DND-41 (cell line): ENCODE measurements around the gene CLRN2.

ENCODE experiments used
- ATAC-seq: fragments of 200-7000 bp; cut with Tn5 transposase; 3 replicates; pipeline ENCODE4 v1.9.1; 2021; ENCODE audit warnings: low read depth; ENCODE audit not compliant: insufficient read depth
- DNase-seq: peaks from one replicate; pipeline ENCODE4 v3.0.0-alpha.2; 2020
- H2AFZ ChIP-seq: 2 replicates; pipeline ENCODE4 v1.6.0; 2012; ENCODE audit warnings: low read depth, low read length
- H3K27ac ChIP-seq: 2 replicates; pipeline ENCODE4 v1.5.1; 2012; ENCODE audit warnings: low read length, inconsistent platforms
- H3K27me3 ChIP-seq: fragments of 200-600 bp; sonication (generic); 2 replicates; pipeline ENCODE4 v1.6.0; 2012; ENCODE audit warnings: low read length, mild to moderate bottlenecking, inconsistent platforms; ENCODE audit not compliant: insufficient read depth, poor library complexity
- H3K36me3 ChIP-seq: 2 replicates; pipeline ENCODE4 v1.5.1; 2012; ENCODE audit warnings: low read length, inconsistent platforms; ENCODE audit not compliant: insufficient read depth
- H3K4me1 ChIP-seq: 2 replicates; pipeline ENCODE4 v1.5.1; 2012; ENCODE audit warnings: mild to moderate bottlenecking, low read length; ENCODE audit not compliant: insufficient read depth
- H3K4me2 ChIP-seq: 2 replicates; pipeline ENCODE4 v1.6.0; 2012; ENCODE audit warnings: mild to moderate bottlenecking, moderate library complexity, low read length, inconsistent platforms; ENCODE audit not compliant: insufficient read depth
- H3K4me3 ChIP-seq, 2 experiments: fragments of 200-600 bp in 1 of 2; shearing (Covaris generic) in 1 of 2; 2 replicates each; pipeline ENCODE4 v1.5.1; 2012 to 2016; ENCODE audit warnings: inconsistent platforms in 2 of 2, low read length in 2 of 2, mild to moderate bottlenecking in 2 of 2, low read depth in 1 of 2, moderate library complexity in 1 of 2
- H3K79me2 ChIP-seq: 2 replicates; pipeline ENCODE4 v1.6.0; 2012; ENCODE audit warnings: low read length, inconsistent platforms; ENCODE audit not compliant: insufficient read depth
- H3K9ac ChIP-seq: 2 replicates; pipeline ENCODE4 v1.6.0; 2012; ENCODE audit warnings: low read depth, mild to moderate bottlenecking, inconsistent platforms, low read length, moderate library complexity
- H3K9me3 ChIP-seq: 2 replicates; pipeline ENCODE4 v1.5.1; 2012; ENCODE audit warnings: low read length, moderate library complexity, mild to moderate bottlenecking, inconsistent platforms; ENCODE audit not compliant: insufficient read depth, severe bottlenecking
- H4K20me1 ChIP-seq: 2 replicates; pipeline ENCODE4 v1.6.0; 2012; ENCODE audit warnings: low read length; ENCODE audit not compliant: insufficient read depth
- EZH2 ChIP-seq: IDR thresholded peaks from 3 replicates; pipeline ENCODE4 v1.6.1; 2012; ENCODE audit warnings: borderline replicate concordance, low read depth, mild to moderate bottlenecking, moderate library complexity, low read length, inconsistent platforms; ENCODE audit not compliant: severe bottlenecking
- TF ChIP-seq, protein P1 (sequence below): IDR thresholded peaks from 2 replicates; pipeline ENCODE4 v1.5.1; 2012; ENCODE audit warnings: borderline replicate concordance, low read length, moderate library complexity, mild to moderate bottlenecking; ENCODE audit not compliant: poor library complexity, severe bottlenecking; ENCODE audit errors: extremely low read depth

CLRN2 gene

DNA sequence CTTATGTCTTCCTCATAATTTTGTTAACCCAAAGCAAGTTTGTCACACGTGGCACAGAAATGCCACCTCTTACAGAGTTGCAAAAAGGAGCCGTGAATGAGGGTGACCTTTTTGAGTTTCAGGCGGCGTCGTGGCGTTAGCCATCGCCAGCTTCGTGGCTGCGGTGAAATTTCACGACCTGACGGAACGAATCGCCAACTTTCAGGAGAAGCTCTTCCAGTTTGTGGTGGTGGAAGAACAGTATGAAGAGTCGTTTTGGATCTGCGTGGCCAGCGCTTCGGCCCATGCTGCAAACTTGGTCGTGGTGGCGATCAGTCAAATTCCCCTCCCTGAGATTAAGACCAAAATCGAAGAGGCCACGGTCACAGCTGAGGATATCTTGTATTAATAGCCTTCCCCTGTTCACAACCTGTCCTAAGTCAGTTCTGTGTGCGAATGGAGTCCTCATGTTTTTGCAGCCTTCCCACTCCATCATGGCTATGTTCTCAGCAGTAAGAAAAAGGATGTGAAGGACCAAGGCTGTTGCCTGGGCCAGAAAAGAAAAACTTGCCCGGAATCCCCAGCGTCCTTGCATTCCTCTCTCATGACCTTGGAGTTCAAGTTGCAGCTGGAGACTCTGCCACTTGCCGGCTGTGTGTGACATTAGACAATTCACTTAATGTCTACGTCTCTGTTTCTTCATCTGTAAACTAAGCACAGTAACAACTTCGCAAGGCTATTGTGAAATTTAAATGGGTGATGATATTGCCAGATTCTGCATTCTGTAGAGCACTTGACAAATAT lies 11.9 kb downstream of the CLRN2 start:
- Histone ChIP-seq H3K4me3 (no peak overlapping the region), H3K4me1 (no peaks in the 10 kb centered on the region), H3K4me2 (no peak overlapping the region), H3K27ac (no peak overlapping the region), H3K27me3 (no peaks in the 10 kb centered on the region), H4K20me1 (no peaks in the 10 kb centered on the region), H2AFZ (no peak overlapping the region), H3K36me3 (no peaks in the 10 kb centered on the region), H3K9me3 (no peaks in the 10 kb centered on the region), H3K79me2 (no peaks in the 10 kb centered on the region), H3K9ac (no peak overlapping the region)
- no peak for DNase-seq
- ATAC-seq: no peak
- TF ChIP-seq, protein P1, sequence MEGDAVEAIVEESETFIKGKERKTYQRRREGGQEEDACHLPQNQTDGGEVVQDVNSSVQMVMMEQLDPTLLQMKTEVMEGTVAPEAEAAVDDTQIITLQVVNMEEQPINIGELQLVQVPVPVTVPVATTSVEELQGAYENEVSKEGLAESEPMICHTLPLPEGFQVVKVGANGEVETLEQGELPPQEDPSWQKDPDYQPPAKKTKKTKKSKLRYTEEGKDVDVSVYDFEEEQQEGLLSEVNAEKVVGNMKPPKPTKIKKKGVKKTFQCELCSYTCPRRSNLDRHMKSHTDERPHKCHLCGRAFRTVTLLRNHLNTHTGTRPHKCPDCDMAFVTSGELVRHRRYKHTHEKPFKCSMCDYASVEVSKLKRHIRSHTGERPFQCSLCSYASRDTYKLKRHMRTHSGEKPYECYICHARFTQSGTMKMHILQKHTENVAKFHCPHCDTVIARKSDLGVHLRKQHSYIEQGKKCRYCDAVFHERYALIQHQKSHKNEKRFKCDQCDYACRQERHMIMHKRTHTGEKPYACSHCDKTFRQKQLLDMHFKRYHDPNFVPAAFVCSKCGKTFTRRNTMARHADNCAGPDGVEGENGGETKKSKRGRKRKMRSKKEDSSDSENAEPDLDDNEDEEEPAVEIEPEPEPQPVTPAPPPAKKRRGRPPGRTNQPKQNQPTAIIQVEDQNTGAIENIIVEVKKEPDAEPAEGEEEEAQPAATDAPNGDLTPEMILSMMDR: no peak
- TF ChIP-seq EZH2: no peak

DNA sequence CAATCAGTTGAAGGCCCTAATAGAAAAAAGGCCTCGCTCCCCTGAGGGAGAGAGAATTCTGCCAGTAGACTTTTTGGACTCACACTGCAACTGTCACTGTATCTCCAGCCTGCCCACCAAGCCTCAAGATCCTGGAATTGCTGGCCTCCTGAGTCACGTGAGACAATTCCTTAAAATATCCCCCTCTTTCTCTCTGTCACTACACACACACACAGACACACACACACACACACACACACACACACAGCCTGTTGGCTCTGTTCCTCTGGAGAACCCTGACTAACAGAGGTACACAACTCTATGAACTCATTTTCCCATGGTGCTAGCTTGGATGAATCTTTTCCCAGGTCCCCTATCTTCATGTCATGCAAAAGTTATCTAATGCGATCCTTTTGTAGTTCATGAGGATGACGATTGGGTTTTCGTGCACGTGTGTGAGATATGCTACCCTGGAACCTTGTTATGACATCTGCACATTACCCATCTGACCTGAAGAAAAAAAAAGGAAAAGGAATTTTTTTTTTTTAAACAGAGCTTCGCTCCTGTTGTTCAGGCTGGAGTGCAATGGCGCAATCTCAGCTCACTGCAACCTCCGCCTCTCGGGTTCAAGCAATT lies 13.7 kb downstream of the CLRN2 start:
- Histone ChIP-seq H3K9me3 (no peaks in the 10 kb centered on the region), H4K20me1 (no peaks in the 10 kb centered on the region), H3K36me3 (no peaks in the 10 kb centered on the region), H3K4me3 (no peak overlapping the region), H3K79me2 (no peaks in the 10 kb centered on the region), H3K9ac (no peak overlapping the region), H2AFZ (no peak overlapping the region), H3K4me2 (no peak overlapping the region), H3K4me1 (no peaks in the 10 kb centered on the region), H3K27me3 (no peaks in the 10 kb centered on the region), H3K27ac (no peak overlapping the region)
- TF ChIP-seq, protein P1: no peak
- TF ChIP-seq EZH2: no peak
- ATAC-seq (no peak), DNase-seq (no peak)

DNA sequence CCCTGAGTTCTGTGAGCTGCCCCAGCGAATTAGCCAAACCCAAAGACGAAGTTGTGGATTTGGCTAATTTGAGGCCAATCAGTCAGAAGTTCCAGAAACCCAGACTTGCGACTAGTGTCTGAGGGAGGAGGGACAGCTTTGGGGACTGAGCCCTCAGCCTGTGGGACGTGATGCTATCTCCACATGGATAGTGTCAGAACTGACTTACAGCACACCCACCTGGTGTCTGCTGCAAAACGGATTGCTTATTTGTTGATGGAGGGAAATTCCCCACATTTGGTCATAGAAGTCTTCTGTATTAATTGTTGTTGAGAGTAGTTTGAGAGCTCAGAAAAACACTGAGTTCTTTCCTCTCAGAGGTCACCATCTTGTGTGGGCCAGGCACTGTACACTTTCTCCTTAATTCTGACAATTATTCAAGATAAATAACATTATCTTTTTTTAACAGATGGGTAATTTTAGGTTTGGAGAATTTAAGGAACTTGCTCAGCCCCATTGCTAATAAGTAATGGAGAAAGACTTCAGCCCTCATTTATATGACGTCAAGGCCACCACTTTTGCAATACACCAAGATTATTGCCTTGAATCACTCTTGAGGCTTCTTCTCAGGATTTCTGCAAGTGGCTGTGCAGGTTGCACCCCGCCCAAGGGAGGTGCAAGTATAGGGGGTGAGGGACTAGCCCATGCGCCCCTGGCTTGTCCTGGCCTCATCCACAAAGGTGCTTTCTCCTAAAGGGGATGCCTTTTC lies 16.7 kb downstream of the CLRN2 start:
- no peak for TF ChIP-seq EZH2
- TF ChIP-seq, protein P1: no peak
- H3K4me2 ChIP-seq: no peak overlapping the region
- DNase-seq (no peak), ATAC-seq (no peak)
- no peak overlapping the region for H3K27ac ChIP-seq
- H3K79me2 ChIP-seq: no peaks in the 10 kb centered on the region
- H3K9me3 ChIP-seq: no peaks in the 10 kb centered on the region
- H3K36me3 ChIP-seq: no peaks in the 10 kb centered on the region
- H3K4me1 ChIP-seq: no peaks in the 10 kb centered on the region
- H4K20me1 ChIP-seq: no peaks in the 10 kb centered on the region
- H3K4me3 ChIP-seq: no peak overlapping the region
- no peaks in the 10 kb centered on the region for H3K27me3 ChIP-seq
- no peak overlapping the region for H3K9ac ChIP-seq
- H2AFZ ChIP-seq: no peak overlapping the region
